ENCODE measurements around the gene TXLNB.

TXLNB gene

GRCh38 chr6:139275279-139276055 is 16.3 kb downstream of the TXLNB start:
- no peak for DNase-seq (ENCODE audit: low read depth in 1 of 2, low spot score in 1 of 2)

- DNase-seq (ENCODE audit: low read depth in 1 of 2, low spot score in 1 of 2): no peak
These were observed 20.7 kb downstream of the TXLNB start for GRCh38 chr6:139271056-139271455.

- no peak for DNase-seq (ENCODE audit: low read depth in 1 of 2, low spot score in 1 of 2)
These were observed 21.5 kb downstream of the TXLNB start for GRCh38 chr6:139270249-139270648.

GRCh38 chr6:139265512-139266190 is 26.1 kb downstream of the TXLNB start:
- DNase-seq (ENCODE audit: low read depth in 1 of 2, low spot score in 1 of 2): no peak

GRCh38 chr6:139262519-139263300 is 29.1 kb downstream of the TXLNB start:
- peak; percentile 14 to 38 for DNase-seq (ENCODE audit: low read depth in 1 of 2, low spot score in 1 of 2)

- DNase-seq (ENCODE audit: low read depth in 1 of 2, low spot score in 1 of 2): no peak
These were observed 33.9 kb downstream of the TXLNB start for GRCh38 chr6:139257821-139258398.

- DNase-seq (ENCODE audit: low read depth in 1 of 2, low spot score in 1 of 2): no peak
These were observed 34.5 kb downstream of the TXLNB start for GRCh38 chr6:139257291-139257690.

GRCh38 chr6:139256087-139256486 is 35.7 kb downstream of the TXLNB start:
- DNase-seq (ENCODE audit: low read depth in 1 of 2, low spot score in 1 of 2): no peak

GRCh38 chr6:139254196-139254595 is 37.6 kb downstream of the TXLNB start:
- no peak for DNase-seq (ENCODE audit: low read depth in 1 of 2, low spot score in 1 of 2)

GRCh38 chr6:139253656-139254055 is 38.1 kb downstream of the TXLNB start:
- DNase-seq (ENCODE audit: low read depth in 1 of 2, low spot score in 1 of 2): no peak

- no peak for DNase-seq (ENCODE audit: low read depth in 1 of 2, low spot score in 1 of 2)
These were observed 40.0 kb downstream of the TXLNB start for GRCh38 chr6:139251691-139252390.

GRCh38 chr6:139251045-139251690 is 40.6 kb downstream of the TXLNB start:
- DNase-seq (ENCODE audit: low read depth in 1 of 2, low spot score in 1 of 2): no peak

GRCh38 chr6:139250296-139251044 is 41.3 kb downstream of the TXLNB start:
- peak in 1 of 2 donors; percentile 13 for DNase-seq (ENCODE audit: low read depth in 1 of 2, low spot score in 1 of 2)

GRCh38 chr6:139249395-139249794 is 42.4 kb downstream of the TXLNB start:
- peak in 1 of 2 donors; percentile 49 for DNase-seq (ENCODE audit: low read depth in 1 of 2, low spot score in 1 of 2)

- no peak for DNase-seq (ENCODE audit: low read depth in 1 of 2, low spot score in 1 of 2)
These were observed 42.9 kb downstream of the TXLNB start for GRCh38 chr6:139248911-139249310.

- DNase-seq (ENCODE audit: low read depth in 1 of 2, low spot score in 1 of 2): no peak
These were observed 44.2 kb downstream of the TXLNB start for GRCh38 chr6:139247618-139248017.

- DNase-seq (ENCODE audit: low read depth in 1 of 2, low spot score in 1 of 2): no peak
These were observed 48.3 kb downstream of the TXLNB start for GRCh38 chr6:139243536-139243935.

- DNase-seq (ENCODE audit: low read depth in 1 of 2, low spot score in 1 of 2): no peak
These were observed 49.1 kb downstream of the TXLNB start for GRCh38 chr6:139242457-139243240.
